ENCODE results near the gene NUBPL.
A peak's percentile ranks its signal among the peaks of the same experiment; 100 is the strongest.

Gene NUBPL

GRCh38 chr14:31561155-31561846 is at the start of gene NUBPL:
Gene NUBPL (plus strand): TSS chr14:31561404. CDS start chr14:31561440, 36 bp downstream.
- DNase-seq: peak; percentile 97

- no peak for DNase-seq
These were observed 34.1 kb upstream of the NUBPL start for GRCh38 chr14:31527087-31527486.

- DNase-seq: no peak
These were observed 33.7 kb upstream of the NUBPL start for GRCh38 chr14:31527546-31527945.

GRCh38 chr14:31529053-31529452 is 32.2 kb upstream of the NUBPL start:
- no peak for DNase-seq

- DNase-seq: no peak
These were observed 31.1 kb upstream of the NUBPL start for GRCh38 chr14:31530136-31530535.

GRCh38 chr14:31536201-31536960 is 24.8 kb upstream of the NUBPL start:
- no peak for DNase-seq

GRCh38 chr14:31541702-31542101 is 19.5 kb upstream of the NUBPL start:
- DNase-seq: no peak

- DNase-seq: no peak
These were observed 17.0 kb upstream of the NUBPL start for GRCh38 chr14:31543969-31544799.

GRCh38 chr14:31544816-31545215 is 16.4 kb upstream of the NUBPL start:
- DNase-seq: no peak

- no peak for DNase-seq
These were observed 15.9 kb upstream of the NUBPL start for GRCh38 chr14:31545328-31545727.

- no peak for DNase-seq
These were observed 11.4 kb upstream of the NUBPL start for GRCh38 chr14:31549817-31550216.

GRCh38 chr14:31550589-31550988 is 10.6 kb upstream of the NUBPL start:
- no peak for DNase-seq

- no peak for DNase-seq
These were observed 5.0 kb upstream of the NUBPL start for GRCh38 chr14:31556191-31556590.

GRCh38 chr14:31559939-31560338 is 1.3 kb upstream of the NUBPL start:
- DNase-seq: no peak

- no peak for DNase-seq
These were observed 447 bp upstream of the NUBPL start for GRCh38 chr14:31560759-31561154.

- DNase-seq: no peak
These were observed 3.0 kb downstream of the NUBPL start for GRCh38 chr14:31564194-31564593.

- DNase-seq: no peak
These were observed 5.3 kb downstream of the NUBPL start for GRCh38 chr14:31566456-31566855.

GRCh38 chr14:31567655-31568054 is 6.5 kb downstream of the NUBPL start:
- DNase-seq: no peak

GRCh38 chr14:31568161-31568560 is 7.0 kb downstream of the NUBPL start:
- DNase-seq: no peak

GRCh38 chr14:31568671-31569070 is 7.5 kb downstream of the NUBPL start:
- no peak for DNase-seq

GRCh38 chr14:31572955-31573354 is 11.8 kb downstream of the NUBPL start:
- DNase-seq: no peak

GRCh38 chr14:31576949-31577348 is 15.7 kb downstream of the NUBPL start:
- DNase-seq: no peak

GRCh38 chr14:31578266-31578665 is 17.1 kb downstream of the NUBPL start:
- DNase-seq: no peak
